Measurements from ENCODE around the gene SYNCRIP.

DNA sequence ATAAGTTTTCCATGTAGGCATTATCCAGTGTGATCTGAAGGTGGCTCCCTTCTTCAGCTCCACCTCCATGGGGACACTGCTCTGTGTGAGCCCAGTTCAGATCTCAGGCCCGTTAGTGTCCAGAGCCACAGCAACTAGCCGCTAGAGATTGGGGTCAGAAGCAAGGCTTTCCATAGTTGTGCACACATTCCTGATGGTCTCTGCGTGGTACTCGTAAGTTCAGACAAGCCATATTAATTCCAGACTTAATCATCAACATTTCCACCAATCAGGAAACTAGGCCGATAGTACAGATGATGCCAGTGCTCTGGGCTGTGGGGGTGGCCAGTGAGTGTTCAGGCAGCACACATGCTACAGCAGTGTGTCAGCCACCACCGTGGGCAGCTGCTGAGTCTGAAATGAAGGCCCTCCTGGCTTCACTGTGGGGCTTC is 17.5 kb upstream of the SYNCRIP start:
- TF ChIP-seq CTCF (IDR thresholded peaks at IDR 0.05) (no peak), EZH2 (IDR thresholded peaks at IDR 0.05; ENCODE audit: borderline replicate concordance, insufficient read depth, low read depth, low read length, poor library complexity, severe bottlenecking) (no peak)

All from B cell (primary cell).